Fibroblast of skin of scalp (primary cell): ENCODE measurements around the gene ATAD1.

Experiments used
- DNase-seq: peaks from one replicate; pipeline ENCODE4 v3.0.0-alpha.2; 2013

ATAD1 gene

GRCh38 chr10:87799860-87800259 lies 18.2 kb downstream of the ATAD1 start:
- DNase-seq, result no peak

- no peak for DNase-seq
These were observed 19.9 kb downstream of the ATAD1 start for GRCh38 chr10:87798082-87798481.

DNA sequence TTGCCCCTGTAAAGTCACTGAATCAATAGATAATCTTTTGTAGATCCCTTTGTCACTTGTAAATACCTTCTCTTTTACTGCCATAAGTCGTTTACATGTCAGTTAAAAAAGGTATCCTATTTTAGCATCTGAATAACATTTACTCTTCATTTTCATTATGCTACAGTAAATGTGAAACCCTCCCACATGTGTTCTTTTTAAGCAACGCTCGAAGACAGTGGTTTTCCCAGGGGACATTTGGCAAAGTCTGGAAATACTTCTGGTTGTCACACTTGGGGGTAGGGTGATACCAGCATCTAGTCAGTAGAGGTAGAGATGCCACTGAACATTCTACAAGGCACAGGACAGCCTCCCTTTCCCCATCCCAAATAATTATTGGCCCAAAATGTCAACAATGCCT lies 23.7 kb downstream of the ATAD1 start:
- DNase-seq, result peak; percentile 36

DNA sequence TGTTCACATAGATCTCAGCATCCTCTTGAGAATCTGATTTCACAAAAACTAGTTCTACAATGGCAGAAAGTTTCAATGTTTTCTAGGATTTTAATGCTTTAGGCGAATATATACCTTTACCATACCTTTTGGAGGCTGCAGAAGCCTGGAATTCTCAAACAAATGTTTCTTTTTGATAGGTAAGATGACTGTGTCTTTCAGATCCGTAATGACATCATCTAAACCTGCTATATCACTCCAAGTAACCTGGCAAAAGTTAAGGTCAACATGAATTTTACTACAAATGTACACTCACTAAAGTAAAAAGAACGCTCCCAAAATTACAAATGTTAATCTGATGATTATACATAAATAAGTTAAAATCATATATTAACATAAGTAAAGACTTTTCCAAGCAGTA lies 27.8 kb downstream of the ATAD1 start:
- no peak for DNase-seq

DNA sequence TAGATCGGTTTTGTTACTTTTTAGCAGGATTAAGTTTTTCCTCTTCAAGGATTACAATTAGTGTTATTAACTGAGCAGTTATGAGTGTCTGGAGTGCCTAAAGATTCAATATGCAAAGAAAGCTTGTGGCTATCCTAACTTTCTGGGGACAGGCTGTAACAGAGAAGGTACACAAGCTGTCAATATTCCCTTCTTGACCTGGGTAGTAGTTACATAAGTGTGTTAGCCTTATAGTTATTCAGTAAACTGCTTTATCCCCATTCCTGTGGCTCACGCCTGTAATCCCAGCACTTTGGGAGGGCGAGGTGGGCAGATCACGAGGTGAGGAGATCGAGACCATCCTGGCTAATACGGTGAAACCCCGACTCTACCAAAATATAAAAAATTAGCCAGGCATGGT lies 31.6 kb downstream of the ATAD1 start:
- DNase-seq, result no peak

GRCh38 chr10:87782721-87783120 lies 35.3 kb downstream of the ATAD1 start:
- DNase-seq, result no peak

DNA sequence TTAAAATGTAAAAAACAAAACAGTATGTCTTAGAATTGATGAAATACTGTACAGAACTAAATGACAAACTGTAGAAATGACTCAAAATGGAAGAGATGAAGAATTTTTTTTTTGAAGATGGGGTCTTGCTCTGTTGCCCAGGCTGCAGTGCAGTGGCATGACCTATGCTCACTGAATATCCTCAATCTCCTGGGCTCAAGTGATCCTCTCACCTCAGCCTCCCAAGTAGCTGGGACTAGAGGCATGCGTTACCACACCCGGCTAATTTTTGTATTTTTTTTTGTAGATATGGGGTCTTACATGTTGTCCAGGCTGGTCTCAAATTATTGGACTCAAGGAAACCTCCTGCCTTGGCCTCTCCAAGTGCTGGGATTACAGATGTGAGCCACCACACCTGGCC lies 36.5 kb downstream of the ATAD1 start:
- no peak for DNase-seq

DNA sequence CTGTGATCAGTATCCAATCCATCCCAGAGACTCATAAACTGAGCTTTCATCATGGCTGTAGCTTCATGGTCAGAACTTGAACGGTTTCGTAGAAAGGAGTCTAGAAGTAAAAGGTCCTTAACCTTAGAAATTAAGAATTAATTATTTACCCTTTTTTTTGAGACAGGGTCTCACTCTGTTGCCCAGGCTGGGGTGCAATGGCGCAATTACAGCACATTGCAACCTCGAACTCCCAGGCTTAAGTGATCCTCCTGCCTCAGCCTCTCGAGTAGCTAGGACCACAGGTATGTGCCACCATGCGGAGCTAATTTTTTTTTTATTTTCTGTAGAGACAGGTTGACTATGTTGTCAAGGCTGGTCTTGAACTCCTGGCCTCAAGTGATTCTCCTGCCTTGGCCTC lies 41.7 kb downstream of the ATAD1 start:
- DNase-seq, result no peak

DNA sequence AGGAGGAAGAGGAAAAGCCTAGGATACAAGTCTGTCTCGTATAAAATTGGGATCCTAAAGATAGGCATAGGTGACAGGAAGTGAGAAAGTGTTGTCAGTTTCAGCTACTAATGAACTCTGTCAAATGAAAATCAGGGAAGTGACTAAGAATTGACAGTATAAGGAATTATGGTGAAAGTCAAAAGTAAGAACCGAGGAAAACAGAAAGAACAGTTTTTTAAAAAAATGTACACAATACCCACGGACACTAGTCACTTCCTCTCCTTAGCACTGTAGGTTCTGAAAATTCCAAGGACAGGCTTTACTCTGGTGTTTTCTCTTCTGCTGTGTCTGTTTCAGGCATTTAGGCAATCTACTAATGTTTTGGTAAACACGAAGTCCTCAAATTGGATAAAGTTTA lies 42.3 kb downstream of the ATAD1 start:
- peak; percentile 18 for DNase-seq

DNA sequence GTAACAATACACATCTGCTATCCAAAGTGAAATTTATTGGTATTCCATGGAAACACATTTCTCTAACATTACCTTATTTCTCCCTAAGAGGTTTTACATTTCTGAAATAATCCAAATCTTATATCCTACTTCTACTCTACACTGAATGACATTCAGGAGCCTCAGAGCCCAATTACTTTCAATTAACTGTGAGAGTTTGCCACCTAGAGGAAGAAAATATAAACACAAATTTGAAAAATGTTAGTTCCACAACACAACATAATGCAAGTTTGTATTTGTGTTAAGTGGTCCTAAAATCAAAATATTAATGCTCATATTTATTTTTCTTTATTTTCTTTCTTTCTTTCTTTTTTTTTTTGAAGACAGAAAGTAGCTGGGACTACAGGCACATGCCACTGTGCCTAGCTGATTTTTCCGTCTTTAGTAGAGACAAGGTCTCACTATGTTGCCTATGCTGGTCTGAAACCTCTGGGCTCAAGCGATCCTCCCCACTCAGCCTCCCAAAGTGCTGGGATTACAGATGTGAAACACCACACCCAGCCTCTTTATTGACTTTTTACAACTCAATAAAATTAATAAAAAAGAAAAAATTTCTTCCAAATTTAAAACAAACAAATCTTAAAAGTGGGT lies 46.0 kb downstream of the ATAD1 start:
- peak; percentile 32 for DNase-seq

DNA sequence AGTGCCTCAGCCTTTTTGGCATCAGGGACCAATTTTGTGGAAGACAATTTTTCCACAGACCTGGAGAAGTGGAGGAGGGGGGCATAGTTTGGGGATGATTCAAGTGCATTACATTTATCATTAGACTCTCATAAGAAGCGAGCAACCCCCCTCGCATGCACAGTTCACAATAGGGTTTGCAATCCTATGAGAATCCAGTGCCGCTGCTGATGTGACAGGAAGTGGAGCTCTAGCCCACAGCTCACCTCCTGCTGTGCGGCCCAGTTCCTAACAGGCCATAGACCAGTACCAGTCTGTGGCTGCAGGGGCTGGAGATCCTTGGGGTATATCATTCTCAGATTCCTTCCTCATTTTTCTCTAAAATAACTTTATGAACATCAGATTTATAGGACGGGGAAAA lies 50.8 kb downstream of the ATAD1 start:
- peak; percentile 89 for DNase-seq

GRCh38 chr10:87765666-87766376 lies 52.2 kb downstream of the ATAD1 start:
- DNase-seq, result no peak

GRCh38 chr10:87764072-87764934 lies 53.7 kb downstream of the ATAD1 start:
- no peak for DNase-seq

DNA sequence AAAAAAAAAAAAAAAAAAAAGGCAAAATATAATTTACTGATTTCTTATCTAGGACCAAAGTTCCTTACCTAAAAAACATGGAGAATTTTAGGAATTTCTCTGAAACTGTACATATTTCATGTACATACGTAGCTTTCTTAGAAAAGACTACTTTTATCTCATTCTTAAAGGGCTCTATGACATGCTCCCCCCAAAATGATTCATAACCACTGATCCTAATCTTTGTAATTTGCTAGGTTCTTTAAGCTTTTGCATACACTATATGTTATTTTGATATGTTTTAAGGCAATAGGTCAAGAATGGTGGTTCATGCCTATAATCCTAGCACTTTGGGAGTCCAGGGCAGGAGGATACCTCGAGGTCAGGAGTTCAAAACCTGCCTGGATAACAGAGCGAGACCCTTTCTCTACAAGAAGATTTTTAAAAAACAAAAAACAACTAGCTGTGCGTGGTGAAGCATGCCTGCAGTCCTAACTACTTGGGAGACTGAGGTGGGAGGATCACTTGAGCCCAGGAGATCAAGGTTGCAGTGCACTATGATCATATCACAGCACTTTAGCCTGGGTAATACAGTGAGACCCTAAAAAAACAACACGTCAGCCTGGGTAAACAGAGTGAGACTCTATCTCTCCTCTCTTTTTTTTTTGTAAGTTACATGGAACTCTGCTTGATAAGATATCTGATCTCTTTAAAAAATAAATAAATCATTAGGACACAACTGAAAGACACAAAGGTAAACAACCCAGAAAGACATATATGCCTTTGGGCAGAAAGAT lies 54.8 kb downstream of the ATAD1 start:
- no peak for DNase-seq

GRCh38 chr10:87761892-87762291 lies 56.1 kb downstream of the ATAD1 start:
- peak; percentile 63 for DNase-seq

DNA sequence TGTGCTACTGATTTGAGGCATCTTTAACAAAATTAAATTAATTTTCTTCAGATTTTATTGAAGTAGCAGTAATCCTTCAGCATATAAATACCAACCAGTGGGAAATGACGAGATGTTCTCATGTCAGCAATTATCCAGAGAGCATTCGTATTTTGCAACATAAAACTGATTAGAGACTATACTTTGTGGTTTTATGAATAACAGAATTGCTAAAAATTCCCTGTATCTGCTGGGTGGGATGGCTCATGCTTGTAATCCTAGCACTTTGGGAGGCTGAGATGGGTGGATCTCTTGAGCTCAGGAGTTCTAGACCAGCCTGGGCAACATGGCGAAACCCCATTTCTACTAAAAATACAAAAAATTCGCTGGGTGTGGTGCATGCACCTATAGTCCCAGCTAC lies 56.9 kb downstream of the ATAD1 start:
- DNase-seq, result no peak

GRCh38 chr10:87760195-87760905 lies 57.7 kb downstream of the ATAD1 start:
- no peak for DNase-seq

DNA sequence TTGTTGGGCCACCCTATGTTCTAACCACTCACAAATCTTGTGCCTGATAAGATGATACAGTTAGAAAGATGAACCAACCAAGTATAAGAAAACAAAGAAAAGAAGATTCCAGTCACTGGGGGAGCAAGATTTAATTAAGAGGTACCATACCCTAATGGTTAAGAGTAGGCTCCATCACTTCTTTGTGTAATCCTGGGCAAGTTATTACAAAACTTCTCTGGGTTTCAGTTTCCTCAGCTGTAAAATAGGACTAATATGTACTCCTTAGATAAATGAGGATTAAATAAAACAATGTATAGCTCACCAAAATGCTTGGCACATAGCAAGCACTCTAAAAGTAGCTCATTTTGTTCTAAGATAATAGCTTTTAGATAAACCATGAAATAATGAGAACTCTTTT lies 58.5 kb downstream of the ATAD1 start:
- no peak for DNase-seq

DNA sequence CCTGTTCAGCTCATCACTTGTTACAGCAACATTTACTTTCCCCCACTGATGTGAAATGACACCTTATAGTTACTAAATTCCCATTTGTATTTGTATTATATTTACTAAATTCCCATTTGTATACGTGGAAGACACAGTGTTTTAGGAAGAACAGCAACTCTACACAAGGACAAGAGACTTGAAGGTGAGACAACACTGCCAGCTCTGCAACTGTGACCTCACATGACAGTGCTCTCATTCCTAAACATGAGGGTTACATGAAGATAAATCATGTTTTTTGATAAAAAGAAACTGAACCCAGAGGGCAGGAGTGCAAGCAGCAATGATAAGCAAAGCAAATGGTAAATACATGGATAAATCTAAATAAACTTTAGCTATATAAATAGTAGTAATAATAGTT lies 60.3 kb downstream of the ATAD1 start:
- no peak for DNase-seq

DNA sequence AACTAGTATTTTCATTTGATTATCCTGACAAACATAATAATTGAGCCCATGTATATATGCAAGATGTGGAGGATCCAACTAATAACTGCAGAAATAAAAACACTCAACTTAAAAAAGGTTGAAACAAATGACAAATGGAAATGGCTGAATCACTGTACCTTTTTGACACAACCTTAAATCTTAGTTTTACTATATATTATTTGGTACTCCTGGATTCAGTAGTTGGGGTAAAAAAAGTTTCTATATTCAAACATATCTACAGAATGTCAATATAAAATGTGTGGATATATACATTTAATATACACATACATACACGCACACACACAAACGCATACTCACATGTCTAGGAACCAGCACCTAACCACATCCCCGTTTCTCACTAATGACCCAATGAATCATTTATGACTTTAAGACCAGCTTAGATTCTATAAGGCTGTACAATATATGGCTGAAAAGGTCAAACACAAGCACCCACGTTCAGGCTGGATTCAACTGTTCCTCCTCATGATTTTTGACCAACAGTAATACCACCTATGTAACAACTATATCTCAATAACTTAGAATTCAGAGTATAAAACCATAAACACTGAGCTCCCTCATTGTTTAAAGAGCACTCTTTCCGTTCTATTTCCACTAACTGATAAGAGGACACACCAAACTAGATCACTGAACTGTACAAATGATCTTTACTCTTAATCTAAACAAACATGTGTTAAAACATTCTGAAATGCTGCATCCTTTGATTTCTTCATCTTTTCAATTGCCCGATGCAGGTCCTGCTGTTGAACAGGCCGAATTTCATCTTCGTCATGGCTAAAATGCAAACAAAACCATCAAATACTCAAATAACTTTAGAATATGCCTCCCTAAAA lies 63.8 kb downstream of the ATAD1 start:
- no peak for DNase-seq

DNA sequence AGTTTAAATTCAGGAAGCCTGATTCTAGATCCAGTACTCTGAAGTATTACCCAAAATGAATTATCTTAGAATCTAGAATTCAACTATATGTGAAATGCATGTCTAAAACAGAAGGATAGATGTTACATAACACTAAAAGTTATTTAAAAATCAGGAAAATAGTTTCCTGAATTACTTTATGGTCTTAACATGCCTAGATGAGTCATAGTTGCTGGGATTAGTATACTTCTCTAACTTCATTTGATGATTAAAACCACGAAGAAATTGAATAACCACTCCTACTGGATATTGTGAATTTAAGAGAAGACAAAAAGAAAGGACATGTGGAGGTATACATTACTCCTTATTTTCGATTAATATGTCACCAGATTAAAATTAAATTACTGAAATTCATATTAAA lies 65.5 kb downstream of the ATAD1 start:
- DNase-seq, result peak; percentile 58
